Left ventricle myocardium inferior (tissue), 1 donor: ENCODE data around the gene PRRX2. TPM values are rescaled to one million over a fixed set of nuclear protein-coding genes. Genes with fewer than 3 reads are reported as not detected.

ENCODE experiments used
- DNase-seq: peaks from one replicate; pipeline ENCODE4 v3.0.0-alpha.2; 2020
- H3K27ac ChIP-seq: fragments of 200-600 bp; replicated peaks from 2 replicates; pipeline ENCODE4 v1.8.0; 2021
- H3K27me3 ChIP-seq: fragments of 200-600 bp; 2 replicates; pipeline ENCODE4 v1.8.0; 2021; ENCODE audit warnings: low read depth
- H3K36me3 ChIP-seq: fragments of 200-600 bp; 2 replicates; pipeline ENCODE4 v1.8.0; 2021
- H3K4me1 ChIP-seq: fragments of 200-600 bp; 2 replicates; pipeline ENCODE4 v1.8.0; 2021
- H3K4me3 ChIP-seq: fragments of 200-600 bp; 2 replicates; pipeline ENCODE4 v1.8.0; 2021; ENCODE audit warnings: mild to moderate bottlenecking, moderate library complexity
- H3K9me3 ChIP-seq: fragments of 200-600 bp; replicated peaks from 2 replicates; pipeline ENCODE4 v1.8.0; 2021
- intact Hi-C: fragments of 100-400 bp; cut with micrococcal nuclease; formaldehyde crosslinking; loops from one replicate; pipeline ENCODE4 v1.11.0; 2022
- total RNA-seq: library from RNA; stranded (reverse); fragmentation: NEBNext Ultra II Directional; extraction: Animal tissue kit (Norgen Biotek cat#: 25700); gene quantifications from one replicate; pipeline ENCODE4 v1.2.1, GENCODE V29; 2021
- TF ChIP-seq, protein P1 (sequence below): fragments of 200-600 bp; IDR thresholded peaks from 2 replicates; pipeline ENCODE4 v1.8.0; 2021; ENCODE audit warnings: antibody characterized with exemption, mild to moderate bottlenecking, borderline replicate concordance
- donor health status: DM: no; HTN: yes; CAD: no; lungs with severe emphysema.

The PRRX2 gene
- total RNA-seq, 1 donor from 2014 or later, result 0.85 TPM

DNA sequence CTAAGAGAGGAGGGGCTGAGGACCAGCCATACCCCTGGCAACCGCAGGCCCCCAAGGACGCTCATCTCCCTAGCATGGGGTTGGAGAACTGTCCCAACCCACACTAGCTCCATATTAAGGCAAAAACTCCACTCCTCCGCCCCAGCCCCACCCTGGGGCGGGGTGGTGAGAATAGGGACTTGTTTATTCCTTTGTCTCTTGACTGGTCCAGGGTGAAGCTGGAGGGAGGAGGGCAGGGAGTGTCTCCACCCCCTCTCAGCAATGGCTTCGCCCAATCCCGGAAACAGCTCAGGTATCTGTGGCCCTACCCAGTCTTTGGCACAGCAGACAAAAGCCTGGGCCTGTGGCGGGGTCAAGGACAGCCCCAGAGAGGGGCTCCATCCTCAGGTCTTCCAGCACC, 16.9 kb downstream of the PRRX2 start:
- TF ChIP-seq, protein P1, sequence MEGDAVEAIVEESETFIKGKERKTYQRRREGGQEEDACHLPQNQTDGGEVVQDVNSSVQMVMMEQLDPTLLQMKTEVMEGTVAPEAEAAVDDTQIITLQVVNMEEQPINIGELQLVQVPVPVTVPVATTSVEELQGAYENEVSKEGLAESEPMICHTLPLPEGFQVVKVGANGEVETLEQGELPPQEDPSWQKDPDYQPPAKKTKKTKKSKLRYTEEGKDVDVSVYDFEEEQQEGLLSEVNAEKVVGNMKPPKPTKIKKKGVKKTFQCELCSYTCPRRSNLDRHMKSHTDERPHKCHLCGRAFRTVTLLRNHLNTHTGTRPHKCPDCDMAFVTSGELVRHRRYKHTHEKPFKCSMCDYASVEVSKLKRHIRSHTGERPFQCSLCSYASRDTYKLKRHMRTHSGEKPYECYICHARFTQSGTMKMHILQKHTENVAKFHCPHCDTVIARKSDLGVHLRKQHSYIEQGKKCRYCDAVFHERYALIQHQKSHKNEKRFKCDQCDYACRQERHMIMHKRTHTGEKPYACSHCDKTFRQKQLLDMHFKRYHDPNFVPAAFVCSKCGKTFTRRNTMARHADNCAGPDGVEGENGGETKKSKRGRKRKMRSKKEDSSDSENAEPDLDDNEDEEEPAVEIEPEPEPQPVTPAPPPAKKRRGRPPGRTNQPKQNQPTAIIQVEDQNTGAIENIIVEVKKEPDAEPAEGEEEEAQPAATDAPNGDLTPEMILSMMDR, result no peak
- intact Hi-C loops, result no loop called here
- Histone ChIP-seq H3K4me3 (no peak overlapping the region), H3K27ac (no peak overlapping the region), H3K9me3 (no peaks in the 10 kb centered on the region), H3K36me3 (no peaks in the 10 kb centered on the region), H3K27me3 (peaks cover 62% of the 10 kb centered on the region), H3K4me1 (no peaks in the 10 kb centered on the region)
- DNase-seq, result no peak

DNA sequence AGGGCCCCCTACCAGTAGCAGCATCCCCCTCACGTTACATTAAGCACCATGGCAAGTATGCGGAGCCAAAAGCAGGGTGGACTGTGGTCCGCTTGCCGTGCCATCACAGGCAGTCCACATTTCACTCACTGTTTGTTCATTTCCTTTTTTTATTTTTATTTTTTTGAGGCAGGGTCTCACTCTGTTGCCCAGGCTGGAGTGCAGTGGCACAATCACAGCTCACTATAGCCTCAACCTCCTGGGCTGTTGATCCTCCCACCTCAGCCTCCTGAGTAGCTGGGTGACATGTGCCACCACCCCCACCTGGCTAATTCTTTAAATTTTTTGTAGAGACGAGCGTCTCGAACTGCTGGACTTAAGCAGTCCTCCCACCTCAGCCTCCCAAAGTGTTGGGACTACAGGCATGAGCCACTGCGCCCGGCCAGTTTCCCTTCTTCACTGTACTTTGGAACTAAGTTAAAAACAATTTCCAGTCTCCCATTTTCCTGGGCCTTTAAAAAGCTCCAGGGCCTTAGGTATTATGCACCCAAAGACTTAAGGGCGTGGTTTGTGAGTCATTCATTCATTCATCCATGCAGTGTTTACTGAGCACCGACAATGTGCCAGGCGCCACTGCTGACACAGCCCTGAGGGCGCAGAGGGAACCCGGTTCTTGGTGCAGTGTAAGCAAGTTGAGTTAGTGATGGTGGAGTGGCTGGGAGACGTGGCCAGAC, 19.9 kb downstream of the PRRX2 start:
- Histone ChIP-seq H3K27ac (no peak overlapping the region), H3K4me1 (no peaks in the 10 kb centered on the region), H3K9me3 (no peaks in the 10 kb centered on the region), H3K36me3 (no peaks in the 10 kb centered on the region), H3K4me3 (no peak overlapping the region), H3K27me3 (peaks cover 38% of the 10 kb centered on the region)
- TF ChIP-seq, protein P1, result no peak
- intact Hi-C loops, result no loop called here
- DNase-seq, result no peak

DNA sequence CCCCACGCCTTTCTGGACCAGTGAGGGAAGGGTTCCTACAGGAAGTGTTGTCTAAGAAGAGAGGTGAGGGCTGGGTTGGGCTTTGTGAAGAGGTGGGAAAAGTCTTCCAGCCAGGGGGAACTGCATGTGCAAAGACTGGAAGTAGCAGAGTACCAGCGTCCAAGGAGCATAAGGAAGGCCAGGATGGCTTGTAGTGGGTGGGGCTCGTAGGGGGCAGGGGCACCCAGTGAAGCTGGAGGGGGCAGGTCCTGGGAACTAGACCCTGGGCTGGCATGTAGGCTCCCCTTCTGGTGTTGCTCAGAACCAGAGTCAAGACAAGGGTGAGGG, 20.4 kb downstream of the PRRX2 start:
- Histone ChIP-seq H3K9me3 (no peaks in the 10 kb centered on the region), H3K4me1 (no peaks in the 10 kb centered on the region), H3K27ac (no peak overlapping the region), H3K36me3 (no peaks in the 10 kb centered on the region), H3K4me3 (no peak overlapping the region), H3K27me3 (peaks cover 33% of the 10 kb centered on the region)
- TF ChIP-seq, protein P1, result no peak
- intact Hi-C loops, result no loop called here
- DNase-seq, result no peak

DNA sequence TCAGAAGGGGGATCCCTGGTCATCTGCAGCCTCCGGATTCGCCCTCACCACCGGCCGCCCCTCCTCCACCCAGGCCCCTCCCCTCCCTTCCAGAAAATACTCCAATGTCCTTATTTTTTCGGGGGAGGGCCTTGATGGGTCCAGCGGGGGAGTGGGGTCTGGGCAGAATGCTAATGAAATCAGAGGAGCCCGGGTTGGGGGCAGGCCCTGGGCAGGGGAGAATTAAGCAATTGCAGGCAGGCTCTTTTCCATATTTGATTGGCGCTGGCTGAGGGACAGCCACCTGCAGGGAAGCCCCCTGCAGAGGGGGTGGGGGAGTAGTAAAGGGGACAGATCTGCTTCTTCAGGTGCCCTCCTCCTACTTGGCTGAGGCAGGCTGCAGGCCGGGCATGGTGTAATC, 21.3 kb downstream of the PRRX2 start:
- TF ChIP-seq, protein P1, result no peak
- DNase-seq, result no peak
- Histone ChIP-seq H3K4me3 (no peak overlapping the region), H3K27ac (no peak overlapping the region), H3K9me3 (no peaks in the 10 kb centered on the region), H3K36me3 (no peaks in the 10 kb centered on the region), H3K4me1 (no peaks in the 10 kb centered on the region), H3K27me3 (peaks cover 24% of the 10 kb centered on the region)
- intact Hi-C loops, result no loop called here

DNA sequence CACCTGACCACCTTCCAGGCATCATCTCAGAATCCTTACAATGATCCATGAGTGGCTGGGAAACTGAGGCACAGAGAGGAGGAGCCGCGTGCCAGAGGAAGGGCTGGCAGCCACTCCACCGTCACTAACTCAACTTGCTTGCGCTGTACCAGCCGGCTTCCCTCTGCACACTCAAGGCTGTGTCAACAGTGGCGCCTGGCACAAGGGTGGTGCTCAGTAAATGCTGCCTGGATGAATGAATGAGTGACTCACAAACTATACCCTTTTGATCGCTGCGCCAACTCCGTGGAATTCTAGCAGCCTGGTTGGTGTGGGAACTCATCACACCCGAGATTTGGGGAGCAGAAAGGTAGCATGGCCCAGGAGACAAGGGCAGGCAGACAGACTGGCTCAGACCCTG, 21.9 kb downstream of the PRRX2 start:
- TF ChIP-seq, protein P1, result no peak
- no peaks in the 10 kb centered on the region for H3K9me3 ChIP-seq
- no peak overlapping the region for H3K27ac ChIP-seq
- intact Hi-C loops, result no loop called here
- H3K36me3 ChIP-seq, result no peaks in the 10 kb centered on the region
- no peak overlapping the region for H3K4me3 ChIP-seq
- H3K27me3 ChIP-seq, result peaks cover 18% of the 10 kb centered on the region
- no peak for DNase-seq
- H3K4me1 ChIP-seq, result no peaks in the 10 kb centered on the region
